B cell (primary cell): Measurements from ENCODE around the gene KCNMB2.

ENCODE experiments used
- EZH2 ChIP-seq: IDR thresholded peaks from 2 replicates; pipeline ENCODE4 v1.6.1; 2012; ENCODE audit warnings: borderline replicate concordance, low read depth, mild to moderate bottlenecking, moderate library complexity, low read length; ENCODE audit not compliant: insufficient read depth, poor library complexity, severe bottlenecking
- TF ChIP-seq, protein P1 (sequence below): fragments of 200-600 bp; IDR thresholded peaks from one replicate; pipeline ENCODE4 v1.8.0; 2022; ENCODE audit warnings: antibody characterized with exemption, mild to moderate bottlenecking

DNA sequence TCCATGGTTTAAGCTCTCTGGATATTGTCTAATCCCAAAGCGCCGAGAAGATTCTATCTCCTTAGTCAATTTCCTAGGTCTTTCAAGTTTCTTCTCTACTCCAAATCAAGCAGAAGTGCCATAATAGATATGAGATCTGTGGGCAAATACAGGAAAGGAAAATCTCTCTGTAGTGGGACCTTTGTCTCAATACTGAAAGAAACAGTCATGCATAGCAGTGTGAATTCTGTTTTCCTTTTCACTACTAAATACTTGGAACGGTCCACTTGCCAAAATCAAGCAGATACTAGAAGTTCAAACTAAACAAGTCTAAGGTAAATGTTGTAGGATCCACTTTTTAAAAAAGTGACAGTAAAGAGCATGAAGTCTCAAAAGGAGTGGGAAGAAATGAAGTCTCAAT, 298.8 kb downstream of the KCNMB2 start:
- TF ChIP-seq, protein P1, sequence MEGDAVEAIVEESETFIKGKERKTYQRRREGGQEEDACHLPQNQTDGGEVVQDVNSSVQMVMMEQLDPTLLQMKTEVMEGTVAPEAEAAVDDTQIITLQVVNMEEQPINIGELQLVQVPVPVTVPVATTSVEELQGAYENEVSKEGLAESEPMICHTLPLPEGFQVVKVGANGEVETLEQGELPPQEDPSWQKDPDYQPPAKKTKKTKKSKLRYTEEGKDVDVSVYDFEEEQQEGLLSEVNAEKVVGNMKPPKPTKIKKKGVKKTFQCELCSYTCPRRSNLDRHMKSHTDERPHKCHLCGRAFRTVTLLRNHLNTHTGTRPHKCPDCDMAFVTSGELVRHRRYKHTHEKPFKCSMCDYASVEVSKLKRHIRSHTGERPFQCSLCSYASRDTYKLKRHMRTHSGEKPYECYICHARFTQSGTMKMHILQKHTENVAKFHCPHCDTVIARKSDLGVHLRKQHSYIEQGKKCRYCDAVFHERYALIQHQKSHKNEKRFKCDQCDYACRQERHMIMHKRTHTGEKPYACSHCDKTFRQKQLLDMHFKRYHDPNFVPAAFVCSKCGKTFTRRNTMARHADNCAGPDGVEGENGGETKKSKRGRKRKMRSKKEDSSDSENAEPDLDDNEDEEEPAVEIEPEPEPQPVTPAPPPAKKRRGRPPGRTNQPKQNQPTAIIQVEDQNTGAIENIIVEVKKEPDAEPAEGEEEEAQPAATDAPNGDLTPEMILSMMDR: no peak
- no peak for TF ChIP-seq EZH2
